CMK (cell line): ENCODE measurements around the gene LYSMD3.

Source experiments
- DNase-seq: peaks from one replicate; pipeline ENCODE4 v3.0.0-alpha.2; 2010; ENCODE audit warnings: low read depth

Gene LYSMD3

DNA sequence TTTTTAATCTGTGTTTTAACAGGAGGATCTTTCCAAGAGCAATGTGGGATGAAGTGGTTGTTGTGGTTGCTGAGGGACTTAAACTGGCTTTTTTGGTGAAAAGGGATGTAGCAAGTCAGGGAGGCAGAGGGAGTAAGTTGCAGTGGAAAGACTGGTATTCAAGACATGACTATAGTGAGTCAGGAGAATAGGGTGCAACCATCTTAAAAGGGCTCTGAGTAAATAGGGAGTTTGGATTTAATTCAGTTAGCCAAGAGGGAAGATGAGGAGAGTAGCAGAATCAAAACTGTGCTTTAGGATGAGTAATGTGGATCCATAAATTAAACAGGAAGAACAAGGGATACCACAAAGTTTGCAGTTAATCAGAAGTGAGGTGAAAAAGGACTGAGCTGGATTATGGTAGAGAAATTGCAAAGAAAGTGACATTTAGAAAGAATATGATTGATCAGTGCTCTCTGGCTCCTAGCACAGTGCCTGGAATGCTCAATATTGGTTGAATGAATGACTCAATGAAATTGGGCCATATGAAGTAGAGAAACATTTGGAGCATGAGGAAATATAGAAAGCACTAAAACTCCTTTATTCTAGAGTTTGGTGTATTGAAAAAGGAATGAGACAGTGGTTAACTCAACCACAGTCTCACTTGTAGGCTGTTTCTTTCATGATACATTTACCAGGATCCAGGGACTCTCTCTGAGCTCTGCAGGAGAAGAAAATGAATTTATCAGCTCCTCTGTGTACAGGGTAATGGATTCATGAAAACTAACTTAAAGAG lies 49.6 kb downstream of the LYSMD3 start:
- DNase-seq = no peak

DNA sequence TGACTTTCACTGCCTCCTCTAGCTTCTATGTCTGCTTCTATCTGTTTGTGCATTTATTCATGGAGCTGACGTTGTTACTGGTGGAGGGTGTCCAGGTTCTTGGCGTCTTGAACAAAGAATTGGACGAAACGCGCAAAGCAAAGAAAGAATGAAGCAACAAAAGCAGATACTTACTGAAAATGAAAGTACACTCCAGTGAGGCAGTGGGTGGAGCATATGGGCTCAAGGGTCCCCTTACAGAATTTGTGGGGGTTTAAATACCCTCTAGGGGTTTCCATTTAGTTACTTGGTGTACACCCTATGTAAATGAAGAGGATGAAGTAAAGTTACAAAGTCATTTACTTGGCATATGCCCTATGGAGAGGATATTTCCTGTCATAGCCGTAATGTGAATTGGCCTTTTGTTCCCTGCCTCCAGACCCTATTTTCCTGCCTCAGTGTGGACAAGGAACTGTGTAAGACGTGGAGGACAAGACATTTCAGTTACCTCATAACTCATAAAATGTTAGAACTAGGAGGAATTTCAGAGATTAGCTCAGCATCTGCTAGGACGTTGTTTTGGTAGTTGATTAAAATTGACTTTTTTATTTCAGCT lies 51.7 kb downstream of the LYSMD3 start:
- no peak for DNase-seq

- no peak for DNase-seq
Observed at GRCh38 chr5:90477073-90477472, 52.3 kb downstream of the LYSMD3 start.

DNA sequence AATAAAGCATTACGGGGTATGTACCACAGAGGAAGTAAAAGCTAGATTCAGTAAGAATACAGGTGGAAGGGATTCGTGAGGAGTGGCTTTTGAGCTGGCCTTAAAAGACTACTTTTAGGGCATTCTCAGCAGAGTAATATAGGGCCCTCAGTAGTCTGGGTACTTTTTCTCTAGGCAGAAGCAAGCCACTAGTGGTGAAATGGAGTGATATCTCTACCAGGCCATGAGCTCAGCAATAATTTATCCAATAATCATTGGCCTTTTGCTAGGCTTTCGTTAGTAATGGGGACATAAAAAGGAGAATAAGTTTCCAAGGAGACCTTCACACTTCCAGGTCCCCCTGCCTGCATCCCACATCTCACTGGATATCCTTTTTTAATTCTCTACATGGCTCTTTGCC lies 53.0 kb downstream of the LYSMD3 start:
- no peak for DNase-seq

DNA sequence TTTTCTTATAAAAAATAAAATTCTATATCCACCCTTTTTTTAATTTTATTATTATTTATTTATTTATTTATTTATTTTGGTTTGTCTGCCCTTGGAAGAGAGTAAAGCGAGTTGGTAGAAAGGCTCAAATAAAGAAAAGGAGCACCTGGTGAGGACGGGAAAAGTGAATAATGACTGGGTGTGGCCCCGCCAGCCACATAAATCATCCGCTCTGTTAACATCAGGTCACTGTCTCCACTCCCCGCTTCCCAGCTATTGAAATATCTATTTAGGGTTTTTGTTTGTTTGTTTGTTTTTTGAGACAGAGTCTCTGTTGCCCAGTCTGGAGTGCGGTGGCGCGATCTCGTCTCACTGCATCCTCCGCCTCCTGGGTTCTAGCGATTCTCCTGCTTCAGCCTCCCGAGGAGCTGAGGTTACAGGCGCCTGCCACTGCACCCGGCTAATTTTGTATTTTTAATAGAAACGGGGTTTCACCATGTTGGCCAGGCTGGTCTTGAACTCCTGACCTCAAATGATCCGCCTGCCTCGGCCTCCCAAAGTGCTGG lies 53.9 kb downstream of the LYSMD3 start:
- DNase-seq = no peak

GRCh38 chr5:90474235-90475107 lies 54.9 kb downstream of the LYSMD3 start, which contains the start of the genes MBLAC2 and POLR3G:
MBLAC2 (minus strand) TSS chr5:90474771; CDS start chr5:90474292, 479 bp downstream.
POLR3G (plus strand) TSS chr5:90474864; CDS start chr5:90485568, 10,704 bp downstream.
- peak; percentile 68 for DNase-seq

DNA sequence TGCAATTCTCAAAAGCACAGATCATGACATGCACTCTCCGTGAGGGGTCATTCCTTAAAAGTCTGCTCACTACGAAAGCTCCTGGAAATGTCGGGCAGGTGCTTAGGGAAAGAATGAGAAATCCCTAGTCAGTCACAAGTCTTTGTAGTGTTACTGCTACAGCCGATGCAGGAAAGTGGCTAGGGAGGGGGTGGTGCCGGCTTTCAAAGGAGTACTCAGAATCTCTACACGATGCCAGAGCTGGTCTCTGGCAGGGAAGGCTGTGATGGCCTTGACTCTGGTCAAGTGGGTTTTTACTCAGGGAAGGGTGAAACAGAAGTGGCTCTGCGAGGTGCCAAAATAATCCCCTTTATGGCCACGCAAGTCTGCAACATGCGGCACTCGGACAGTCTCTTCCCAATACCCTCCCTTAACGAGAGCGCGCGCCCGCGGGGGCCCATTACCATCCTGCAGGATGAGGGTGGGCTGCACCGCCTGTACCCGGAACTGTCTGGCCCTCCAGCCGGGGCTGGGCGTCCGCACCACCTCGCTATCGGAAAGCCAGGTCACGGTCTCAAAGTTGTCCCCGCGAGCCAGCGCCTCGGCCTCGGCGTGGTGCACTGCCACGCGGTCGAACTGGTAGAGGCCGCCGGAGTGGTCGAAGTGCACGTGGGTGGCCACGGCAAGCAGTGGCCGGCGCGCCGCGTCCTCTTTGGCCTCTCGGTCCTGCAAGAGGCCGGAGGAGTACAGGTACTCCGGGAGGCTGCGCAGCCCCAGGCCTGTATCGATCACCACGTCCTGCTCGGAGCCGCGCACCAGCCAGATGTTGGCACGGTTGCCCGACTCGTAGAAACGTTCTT lies 55.8 kb downstream of the LYSMD3 start:
- DNase-seq = no peak

DNA sequence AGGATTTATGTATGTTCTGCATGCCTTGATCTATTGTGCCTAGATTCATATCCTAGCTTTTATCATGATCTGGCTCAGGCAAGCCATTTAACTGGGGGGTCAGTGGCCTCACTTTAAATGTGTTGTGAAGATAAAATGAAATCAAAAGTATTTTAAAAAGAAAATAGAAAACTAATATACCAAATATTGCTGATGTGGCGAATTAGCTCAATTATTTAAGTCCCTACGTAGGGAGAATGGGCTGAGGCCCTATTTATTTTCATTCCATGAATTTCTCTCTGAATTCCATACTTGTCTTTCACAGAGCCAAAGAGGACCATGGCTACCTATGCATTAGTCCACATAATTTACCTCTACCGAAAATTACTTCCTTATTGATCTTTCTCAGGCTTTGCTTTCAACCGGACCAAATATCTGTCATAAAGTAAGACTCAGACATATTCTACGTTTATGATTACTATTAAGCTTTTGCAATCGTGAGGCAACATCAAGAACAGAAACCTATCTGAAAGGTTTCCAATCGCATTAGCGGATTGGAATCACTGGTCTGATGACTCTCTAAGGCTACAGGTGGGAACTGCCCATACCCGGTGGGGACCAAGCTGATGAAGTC lies 56.5 kb downstream of the LYSMD3 start:
- no peak for DNase-seq
